Measurements from ENCODE around the gene NOTCH1. TPM values are rescaled to one million over a fixed set of nuclear protein-coding genes. Genes with fewer than 3 reads are reported as not detected.

The NOTCH1 gene
- total and polyA plus RNA-seq, 2 of the 13 experiments (the other 11 are each of a cell fraction or from before 2014, with no cell fraction given) = 0.09 to 0.35 TPM

- BruUV-seq (replicated peaks) = no TSS peak
- no peak for ATAC-seq
Observed at GRCh38 chr9:136494531-136495215, 51.2 kb downstream of the NOTCH1 start.

GRCh38 chr9:136494012-136494411, 51.8 kb downstream of the NOTCH1 start:
- no peaks in the 10 kb centered on the region for H3K79me2 ChIP-seq (ENCODE audit: insufficient read depth, low read length)
- no peaks in the 10 kb centered on the region for H3K36me3 ChIP-seq (replicated peaks in 1 of 2; ENCODE audit: control insufficient read depth in 1 of 2, insufficient read depth in 2 of 2, low read length in 2 of 2)
- in situ Hi-C loops (cut with HindIII; ENCODE audit: extremely low pct_ligation_motif_present, low pct_unique_long_range_greater_than_20kb) (loop anchor here (5.0 kb wide), 1 partner anchor 133 kb away; no protein-coding TSS in a partner anchor), intact Hi-C loops (cut with micrococcal nuclease; ENCODE audit: unreplicated experiment) (no loop called here)
- BruUV-seq (replicated peaks) = no TSS peak
- no peak overlapping the region for H2AFZ ChIP-seq (ENCODE audit: low read length)
- no peak overlapping the region for H3K9ac ChIP-seq (ENCODE audit: insufficient read depth, low read depth, low read length)
- no peaks in the 10 kb centered on the region for H3K4me1 ChIP-seq (ENCODE audit: insufficient read depth, low read length)
- H3K4me2 ChIP-seq (ENCODE audit: low read depth, low read length) = no peak overlapping the region
- ChIA-PET CTCF (ENCODE audit: low intra/inter-chr PET ratio, low total read pairs) (no interaction called here), POLR2A (no interaction called here)
- no peak for FAIRE-seq
- DNase-seq (ENCODE audit: low spot score) = no peak
- no peak overlapping the region for H3K4me3 ChIP-seq (replicated peaks in 1 of 3; ENCODE audit: insufficient read depth in 1 of 3, low read depth in 2 of 3, low read length in 3 of 3)
- ATAC-seq = no peak
- WGBS (ENCODE audit: low lambda C conversion rate) = 40% methylated on average over 9 of the region's 9 CpGs
- peaks cover 2% of the 10 kb centered on the region; the same call in 1 of the 2 replicates for H4K20me1 ChIP-seq (ENCODE audit: insufficient read depth, low read length)
- no peaks in the 10 kb centered on the region for H3K9me3 ChIP-seq (ENCODE audit: low read length)
- H3K27ac ChIP-seq (ENCODE audit: extremely low read length, insufficient read depth, low read length) = no peak overlapping the region
- peaks cover 4 to 27% of the 10 kb centered on the region in 2 experiments; a peak in 3 of 5 replicates for H3K27me3 ChIP-seq (ENCODE audit: control insufficient read depth in 1 of 2, insufficient read depth in 2 of 2, low read length in 2 of 2)
- TF ChIP-seq LRRFIP1 (CRISPR knock-in tag; conservative IDR thresholded peaks at IDR 0.05) = no peak
- TF ChIP-seq PLSCR1 (CRISPR knock-in tag; IDR thresholded peaks at IDR 0.05; ENCODE audit: borderline replicate concordance) = no peak
- TF ChIP-seq ZNF12 (CRISPR knock-in tag; IDR thresholded peaks at IDR 0.05) = no peak
- TF ChIP-seq NFYB (CRISPR knock-in tag; IDR thresholded peaks at IDR 0.05) = no peak
- TF ChIP-seq XRCC5 (optimal IDR thresholded peaks at IDR 0.05; ENCODE audit: low read length) = no peak
- no peak for TF ChIP-seq RELA (CRISPR knock-in tag; IDR thresholded peaks at IDR 0.05)
- TF ChIP-seq ARHGAP35 (CRISPR knock-in tag; IDR thresholded peaks at IDR 0.05; ENCODE audit: borderline replicate concordance) = no peak
- no peak for TF ChIP-seq FOXM1 (CRISPR knock-in tag; IDR thresholded peaks at IDR 0.05)
- no peak for TF ChIP-seq SKI (IDR thresholded peaks at IDR 0.05; ENCODE audit: partially characterized antibody)
- TF ChIP-seq IRF1 (CRISPR knock-in tag; IDR thresholded peaks at IDR 0.05; ENCODE audit: low read depth) = no peak
- no peak for TF ChIP-seq SIX1 (CRISPR knock-in tag; IDR thresholded peaks at IDR 0.05; ENCODE audit: borderline replicate concordance)
- TF ChIP-seq POLR2G (IDR thresholded peaks at IDR 0.05; ENCODE audit: low read depth, low read length) = no peak
- no peak for TF ChIP-seq HMG20B (CRISPR knock-in tag; conservative IDR thresholded peaks at IDR 0.05)

More at GRCh38 chr9:136494531-136495215, 51.2 kb downstream of the NOTCH1 start:
- peak; percentile 38 for TF ChIP-seq AGO2 (optimal IDR thresholded peaks at IDR 0.05; ENCODE audit: low read depth, low read length)
- no peak for TF ChIP-seq ZNF263 (CRISPR knock-in tag; IDR thresholded peaks at IDR 0.05)
- FAIRE-seq = no peak
- Histone ChIP-seq H2AFZ (ENCODE audit: low read length) (no peak overlapping the region), H3K9ac (ENCODE audit: insufficient read depth, low read depth, low read length) (no peak overlapping the region), H3K36me3 (replicated peaks in 1 of 2; ENCODE audit: control insufficient read depth in 1 of 2, insufficient read depth in 2 of 2, low read length in 2 of 2) (no peaks in the 10 kb centered on the region), H3K27ac (ENCODE audit: extremely low read length, insufficient read depth, low read length) (no peak overlapping the region), H3K27me3 (ENCODE audit: control insufficient read depth in 1 of 2, insufficient read depth in 2 of 2, low read length in 2 of 2) (peaks cover 4 to 24% of the 10 kb centered on the region in 2 experiments; a peak in 3 of 5 replicates), H3K4me2 (ENCODE audit: low read depth, low read length) (no peak overlapping the region), H3K4me3 (replicated peaks in 1 of 3; ENCODE audit: insufficient read depth in 1 of 3, low read depth in 2 of 3, low read length in 3 of 3) (no peak overlapping the region), H3K79me2 (ENCODE audit: insufficient read depth, low read length) (no peaks in the 10 kb centered on the region), H4K20me1 (ENCODE audit: insufficient read depth, low read length) (peaks cover 2% of the 10 kb centered on the region; the same call in 1 of the 2 replicates), H3K9me3 (ENCODE audit: low read length) (no peaks in the 10 kb centered on the region), H3K4me1 (ENCODE audit: insufficient read depth, low read length) (no peaks in the 10 kb centered on the region)
- intact Hi-C loops (cut with micrococcal nuclease; ENCODE audit: unreplicated experiment) = no loop called here
- ChIA-PET CTCF (ENCODE audit: low intra/inter-chr PET ratio, low total read pairs) (no interaction called here), POLR2A (interaction anchor here (0.5 kb wide), 1 partner anchor 416 kb away, joined by 3 read pairs; no protein-coding TSS in a partner anchor)
- in situ Hi-C loops (cut with HindIII; ENCODE audit: extremely low pct_ligation_motif_present, low pct_unique_long_range_greater_than_20kb) = loop anchor here (5.0 kb wide), 1 partner anchor 133 kb away; no protein-coding TSS in a partner anchor
- DNase-seq (ENCODE audit: low spot score) = no peak
- 75% methylated on average over 25 of the region's 29 CpGs for WGBS (ENCODE audit: low lambda C conversion rate)
